K562 (cell line): ENCODE data around the gene SLC12A9. TPM values are rescaled to one million over a fixed set of nuclear protein-coding genes. Genes with fewer than 3 reads are reported as not detected.

ENCODE experiments used
- ARID1B ChIP-seq: fragments of 450-650 bp; IDR thresholded peaks from 2 replicates; pipeline ENCODE4 v1.6.1; 2016; ENCODE audit warnings: antibody characterized with exemption, mild to moderate bottlenecking, inconsistent platforms
- BCOR ChIP-seq: fragments of 450-650 bp; IDR thresholded peaks from 2 replicates; pipeline ENCODE4 v1.6.1; 2016
- C11orf30 ChIP-seq: fragments of 450-650 bp; IDR thresholded peaks from 2 replicates; pipeline ENCODE4 v1.6.1; 2016; ENCODE audit warnings: low read depth, mild to moderate bottlenecking
- CBFA2T3 ChIP-seq: fragments of 450-650 bp; IDR thresholded peaks from 2 replicates; pipeline ENCODE4 v1.6.1; 2017
- CREM ChIP-seq: IDR thresholded peaks from 2 replicates; pipeline ENCODE4 v1.6.1; 2014; ENCODE audit warnings: antibody characterized with exemption, low read depth
- CXXC5 ChIP-seq: fragments of 250-450 bp; sonication (Bioruptor Pico); IDR thresholded peaks from 2 replicates; pipeline ENCODE4 v1.8.0; 2022; ENCODE audit warnings: inconsistent platforms, mild to moderate bottlenecking, moderate library complexity
- ETS1 ChIP-seq: conservative IDR thresholded peaks from 2 replicates; pipeline ENCODE4 v1.6.1; 2011; ENCODE audit warnings: low read depth, mild to moderate bottlenecking, low read length; ENCODE audit not compliant: control insufficient read depth
- HNRNPL ChIP-seq: fragments of 200-400 bp; formaldehyde crosslinking; IDR thresholded peaks from 2 replicates; pipeline ENCODE4 v1.6.1; 2017; ENCODE audit warnings: low read depth, mild to moderate bottlenecking, low read length
- KDM1A ChIP-seq, 2 experiments: fragments of 450-650 bp; IDR thresholded peaks; 2 replicates each; pipeline ENCODE4 v1.6.1; 2016; ENCODE audit warnings: mild to moderate bottlenecking in 2 of 2
- KLF1 ChIP-seq: fragments of 450-650 bp; IDR thresholded peaks from 2 replicates; pipeline ENCODE4 v1.6.1; 2016; ENCODE audit warnings: missing genetic modification characterization, missing compliant biosample characterization
- LCOR ChIP-seq: sonication (generic); formaldehyde crosslinking; IDR thresholded peaks from 2 replicates; pipeline ENCODE4 v1.8.0; 2022; ENCODE audit warnings: mild to moderate bottlenecking, missing genetic modification reagents
- MAZ ChIP-seq, 2 experiments: fragments of 450-650 bp in 1 of 2; sonication (generic) in 1 of 2; formaldehyde crosslinking; IDR thresholded peaks in 1 of 2; conservative IDR thresholded peaks in 1 of 2; 2 replicates each; pipeline versions ENCODE4 v1.4.0 to v1.5.0; 2020; ENCODE audit warnings: mild to moderate bottlenecking in 1 of 2, missing genetic modification reagents in 1 of 2
- MTA3 ChIP-seq: fragments of 450-650 bp; formaldehyde crosslinking; IDR thresholded peaks from 2 replicates; pipeline ENCODE4 v1.6.1; 2017; ENCODE audit warnings: mild to moderate bottlenecking, borderline replicate concordance
- PHB2 ChIP-seq: fragments of 450-650 bp; IDR thresholded peaks from 2 replicates; pipeline ENCODE4 v1.6.1; 2017; ENCODE audit warnings: low read depth
- RAD21 ChIP-seq, 2 experiments: fragments of 250-450 bp in 1 of 2; fragments of 450-650 bp in 1 of 2; sonication (Bioruptor Pico) in 1 of 2; formaldehyde crosslinking in 1 of 2; IDR thresholded peaks in 1 of 2; conservative IDR thresholded peaks in 1 of 2; 2 replicates each; pipeline versions ENCODE4 v1.4.0 to v1.8.0; 2020 to 2022; ENCODE audit warnings: mild to moderate bottlenecking in 2 of 2, moderate library complexity in 1 of 2
- SOX6 ChIP-seq: fragments of 450-650 bp; IDR thresholded peaks from 2 replicates; pipeline ENCODE4 v1.6.1; 2014; ENCODE audit warnings: mild to moderate bottlenecking
- STAT5A ChIP-seq: IDR thresholded peaks from 2 replicates; pipeline ENCODE4 v1.6.1; 2012; ENCODE audit warnings: low read length, inconsistent platforms, borderline replicate concordance
- TARDBP ChIP-seq: fragments of 450-650 bp; IDR thresholded peaks from 2 replicates; pipeline ENCODE4 v1.6.1; 2016
- TBL1XR1 ChIP-seq, 2 experiments: IDR thresholded peaks; 2 replicates each; pipeline ENCODE4 v1.6.1; 2012; ENCODE audit warnings: improper control_type of control experiment in 2 of 2, low read length in 2 of 2, mild to moderate bottlenecking in 1 of 2
- TBP ChIP-seq: optimal IDR thresholded peaks from 2 replicates; pipeline ENCODE3; 2011; ENCODE audit warnings: low read depth, low read length, improper control_type of control experiment
- TOE1 ChIP-seq, 2 experiments: fragments of 450-650 bp in 1 of 2; sonication (generic) in 1 of 2; formaldehyde crosslinking in 1 of 2; IDR thresholded peaks; 2 replicates each; pipeline versions ENCODE4 v1.7.1 to v1.8.0; 2016 to 2022; ENCODE audit warnings: borderline replicate concordance in 2 of 2, mild to moderate bottlenecking in 2 of 2, antibody characterized with exemption in 1 of 2, inconsistent platforms in 1 of 2, low read depth in 1 of 2, missing genetic modification reagents in 1 of 2, moderate library complexity in 1 of 2
- ZEB2 ChIP-seq: fragments of 450-650 bp; IDR thresholded peaks from 2 replicates; pipeline ENCODE4 v1.6.1; 2016
- ZMIZ1 ChIP-seq, 2 experiments: fragments of 150-350 bp in 1 of 2; IDR thresholded peaks; 2 replicates each; pipeline ENCODE4 v1.6.1; 2012 to 2016; ENCODE audit warnings: low read depth in 2 of 2, low read length in 2 of 2, mild to moderate bottlenecking in 1 of 2, moderate library complexity in 1 of 2
- ZNF212 ChIP-seq: fragments of 450-650 bp; formaldehyde crosslinking; IDR thresholded peaks from 2 replicates; pipeline ENCODE4 v1.4.0; 2020; ENCODE audit warnings: mild to moderate bottlenecking
- ZNF274 ChIP-seq: IDR thresholded peaks from 2 replicates; pipeline ENCODE4 v1.6.1; 2011; ENCODE audit warnings: low read depth, mild to moderate bottlenecking, low read length, moderate library complexity, borderline replicate concordance
- ZNF384 ChIP-seq: IDR thresholded peaks from 2 replicates; pipeline ENCODE4 v1.6.1; 2012; ENCODE audit warnings: low read depth, low read length, improper control_type of control experiment
- polyA plus RNA-seq, 8 experiments: library from polyadenylated mRNA; depleted of rRNA in 4 of 8; stranded (reverse) in 5 of 8; unstranded in 3 of 8; fragments of >200 nt; fragmentation: Nextera tagmentation in 2 of 8; fragmentation: Illumina TruSeq in 1 of 8; extraction: Ambion mirVana in 2 of 8; extraction: Trizol in 1 of 8; gene quantifications; 2 replicates each; pipeline versions ENCODE4 v1.2.1 to v1.2.3, GENCODE V29; 2011 to 2014; ENCODE audit warnings: inconsistent platforms in 1 of 8, missing spikeins in 1 of 8
- total RNA-seq, 7 experiments: library from RNA; depleted of rRNA in 6 of 7; stranded (reverse); fragments of >200 nt in 6 of 7; fragmentation: Illumina TruSeq in 2 of 7; extraction: Trizol in 2 of 7; gene quantifications; 2 replicates each; pipeline versions ENCODE4 v1.2.1 to v1.2.3, GENCODE V29; 2011 to 2021; ENCODE audit warnings: low replicate concordance in 1 of 7

Gene SLC12A9
- total and polyA plus RNA-seq, 9 of the 15 experiments (the other 6 are each of a cell fraction or from before 2014, with no cell fraction given), result 0.06 to 20.2 (median 10.7) TPM

- TF ChIP-seq TOE1 (IDR thresholded peaks at IDR 0.05; ENCODE audit: borderline replicate concordance), result peak; percentile 15; the same call in 1 of the 2 replicates
- TF ChIP-seq TOE1 (CRISPR knock-in tag; IDR thresholded peaks at IDR 0.05; ENCODE audit: borderline replicate concordance, low read depth), result no peak
- peak; percentile 93 for TF ChIP-seq CXXC5 (CRISPR knock-in tag)
- TF ChIP-seq CREM, result peak; percentile 69
- no peak for TF ChIP-seq HNRNPL
- no peak for TF ChIP-seq ZNF384
- peak; percentile 79 for TF ChIP-seq ETS1
- TF ChIP-seq MAZ (CRISPR knock-in tag; conservative IDR thresholded peaks at IDR 0.05 in 1 of 2, IDR thresholded peaks at IDR 0.05 in 1 of 2), result peak; percentile 15 to 34; a peak in 1 of 4 replicates
- TF ChIP-seq TBL1XR1 (IDR thresholded peaks at IDR 0.05; ENCODE audit: low read length in 2 of 2), result peak; percentile 76 to 81
- TF ChIP-seq TBP, result peak; percentile 85
- TF ChIP-seq LCOR (CRISPR knock-in tag), result peak; percentile 50; the same call in 1 of the 2 replicates
- peak; percentile 97 for TF ChIP-seq CBFA2T3
- TF ChIP-seq ZMIZ1 (IDR thresholded peaks at IDR 0.05; ENCODE audit: low read depth in 2 of 2, low read length in 2 of 2), result peak in 1 of 2 experiments; percentile 80; a peak in 1 of 4 replicates
- TF ChIP-seq BCOR, result peak; percentile 93
- peak; percentile 64; the same call in 1 of the 2 replicates for TF ChIP-seq MTA3
- TF ChIP-seq KLF1 (tag), result no peak
- peak; percentile 87 to 88 for TF ChIP-seq KDM1A (IDR thresholded peaks at IDR 0.05)
- TF ChIP-seq ZNF274, result no peak
- TF ChIP-seq SOX6, result peak; percentile 77
- TF ChIP-seq TARDBP, result 0 out of 2 replicates have a peak, but pooled peaks have one; percentile 34
- no peak for TF ChIP-seq RAD21 (CRISPR knock-in tag; conservative IDR thresholded peaks at IDR 0.05 in 1 of 2, IDR thresholded peaks at IDR 0.05 in 1 of 2)
- peak; percentile 56; the same call in 1 of the 2 replicates for TF ChIP-seq ZEB2
- peak; percentile 81 for TF ChIP-seq STAT5A
- TF ChIP-seq PHB2, result peak; percentile 43; the same call in 1 of the 2 replicates
- no peak for TF ChIP-seq ZNF212 (CRISPR knock-in tag)
- TF ChIP-seq C11orf30, result no peak
- peak; percentile 96 for TF ChIP-seq ARID1B
Measured at GRCh38 chr7:100829150-100829716, 23.3 kb upstream of the SLC12A9 start (continued).
